Measurements from ENCODE around the gene EFCAB13.

EFCAB13 gene

DNA sequence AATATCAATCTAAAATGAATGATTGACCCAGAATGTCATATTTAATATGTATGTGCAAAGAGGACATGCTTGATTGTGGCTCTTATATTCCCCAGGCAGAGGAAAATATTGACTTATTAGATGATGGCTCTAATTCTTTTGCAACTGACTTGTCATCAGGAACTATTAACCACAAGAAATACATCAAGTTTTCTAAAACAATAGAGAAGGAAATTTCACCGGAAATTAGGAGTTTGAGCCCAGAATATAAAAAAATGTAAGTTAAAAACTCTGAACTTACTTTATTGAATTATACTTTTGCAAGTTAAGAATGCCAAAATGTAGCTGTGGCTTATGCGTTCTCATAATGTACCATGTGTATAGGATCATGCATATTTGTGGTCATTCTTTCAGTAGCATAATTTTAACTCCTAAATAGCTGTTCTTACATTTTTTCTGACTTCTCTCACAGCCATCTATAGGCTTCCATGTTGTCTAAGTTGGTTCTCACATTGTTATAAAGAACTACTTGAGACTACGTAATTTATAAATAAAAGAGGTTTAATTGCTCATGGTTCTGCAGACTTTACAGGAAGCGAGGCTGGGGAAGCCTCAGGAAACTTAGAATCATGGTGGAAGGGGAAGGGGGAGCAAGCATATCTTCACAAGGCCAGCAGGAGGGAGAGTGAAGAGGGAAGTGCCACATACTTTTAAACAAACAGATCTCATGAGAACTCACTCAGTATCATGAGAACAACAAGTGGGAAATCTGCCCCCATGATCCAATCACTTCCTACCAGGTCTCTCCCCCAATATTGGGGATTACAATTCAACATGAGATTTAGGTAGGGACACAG, 11.6 kb downstream of the EFCAB13 start:
- Histone ChIP-seq H3K36me3 (ENCODE audit: control insufficient read depth in 2 of 2, insufficient read depth in 1 of 2, low read length in 2 of 2) (no peaks in the 10 kb centered on the region), H3K4me1 (ENCODE audit: control insufficient read depth, insufficient read depth, low read length) (no peaks in the 10 kb centered on the region), H3K4me3 (ENCODE audit: low read depth, low read length) (no peak overlapping the region), H3K9me3 (ENCODE audit: control insufficient read depth, insufficient read depth, low read depth, low read length) (no peaks in the 10 kb centered on the region), H3K27ac (ENCODE audit: extremely low read depth, low read depth, low read length) (no peak overlapping the region)
- TF ChIP-seq, protein P1, sequence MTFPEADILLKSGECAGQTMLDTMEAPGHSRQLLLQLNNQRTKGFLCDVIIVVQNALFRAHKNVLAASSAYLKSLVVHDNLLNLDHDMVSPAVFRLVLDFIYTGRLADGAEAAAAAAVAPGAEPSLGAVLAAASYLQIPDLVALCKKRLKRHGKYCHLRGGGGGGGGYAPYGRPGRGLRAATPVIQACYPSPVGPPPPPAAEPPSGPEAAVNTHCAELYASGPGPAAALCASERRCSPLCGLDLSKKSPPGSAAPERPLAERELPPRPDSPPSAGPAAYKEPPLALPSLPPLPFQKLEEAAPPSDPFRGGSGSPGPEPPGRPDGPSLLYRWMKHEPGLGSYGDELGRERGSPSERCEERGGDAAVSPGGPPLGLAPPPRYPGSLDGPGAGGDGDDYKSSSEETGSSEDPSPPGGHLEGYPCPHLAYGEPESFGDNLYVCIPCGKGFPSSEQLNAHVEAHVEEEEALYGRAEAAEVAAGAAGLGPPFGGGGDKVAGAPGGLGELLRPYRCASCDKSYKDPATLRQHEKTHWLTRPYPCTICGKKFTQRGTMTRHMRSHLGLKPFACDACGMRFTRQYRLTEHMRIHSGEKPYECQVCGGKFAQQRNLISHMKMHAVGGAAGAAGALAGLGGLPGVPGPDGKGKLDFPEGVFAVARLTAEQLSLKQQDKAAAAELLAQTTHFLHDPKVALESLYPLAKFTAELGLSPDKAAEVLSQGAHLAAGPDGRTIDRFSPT (tag by site-specific recombination; IDR thresholded peaks at IDR 0.05): no peak
- POLR2A ChIA-PET: interaction anchor here (2.0 kb wide), 1 partner anchor 11 kb away, joined by 5 read pairs; the partner anchor contains the start of gene EFCAB13
- CTCF ChIA-PET: interaction anchor here (0.5 to 1.4 kb wide), 5 partner anchors 10 to 105 kb away, joined by 3 to 8 read pairs (median 3); no protein-coding TSS in a partner anchor

DNA sequence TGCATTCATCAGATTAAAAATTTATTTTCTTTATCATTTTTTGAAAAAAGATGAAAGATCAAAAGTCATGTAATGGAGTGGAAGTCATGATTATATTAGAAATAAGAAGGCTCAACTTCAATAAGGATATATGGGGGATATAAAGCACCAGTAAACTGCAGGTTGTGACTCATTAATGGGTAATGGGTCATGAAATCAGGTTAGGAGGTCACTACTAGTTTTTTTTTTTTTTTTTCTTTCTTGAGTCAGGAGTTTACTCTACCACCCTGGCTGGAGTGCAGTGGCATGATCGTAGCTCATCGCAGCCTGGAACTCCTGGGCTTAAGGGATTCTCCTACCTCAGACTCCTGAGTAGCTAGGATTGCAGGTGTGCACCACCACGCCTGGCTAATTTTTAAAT, 14.3 kb downstream of the EFCAB13 start:
- ChIA-PET CTCF (interaction anchor here (0.6 kb wide), 1 partner anchor 250 kb away, joined by 5 read pairs; no protein-coding TSS in a partner anchor), POLR2A (no interaction called here)
- no peaks in the 10 kb centered on the region for H3K36me3 ChIP-seq (ENCODE audit: control insufficient read depth in 2 of 2, insufficient read depth in 1 of 2, low read length in 2 of 2)
- no peaks in the 10 kb centered on the region for H3K4me1 ChIP-seq (ENCODE audit: control insufficient read depth, insufficient read depth, low read length)
- no peaks in the 10 kb centered on the region for H3K9me3 ChIP-seq (ENCODE audit: control insufficient read depth, insufficient read depth, low read depth, low read length)
- no peak overlapping the region for H3K27ac ChIP-seq (ENCODE audit: extremely low read depth, low read depth, low read length)
- no peak overlapping the region for H3K4me3 ChIP-seq (ENCODE audit: low read depth, low read length)
- no peak for TF ChIP-seq ZNF473 (tag by site-specific recombination; IDR thresholded peaks at IDR 0.05)

DNA sequence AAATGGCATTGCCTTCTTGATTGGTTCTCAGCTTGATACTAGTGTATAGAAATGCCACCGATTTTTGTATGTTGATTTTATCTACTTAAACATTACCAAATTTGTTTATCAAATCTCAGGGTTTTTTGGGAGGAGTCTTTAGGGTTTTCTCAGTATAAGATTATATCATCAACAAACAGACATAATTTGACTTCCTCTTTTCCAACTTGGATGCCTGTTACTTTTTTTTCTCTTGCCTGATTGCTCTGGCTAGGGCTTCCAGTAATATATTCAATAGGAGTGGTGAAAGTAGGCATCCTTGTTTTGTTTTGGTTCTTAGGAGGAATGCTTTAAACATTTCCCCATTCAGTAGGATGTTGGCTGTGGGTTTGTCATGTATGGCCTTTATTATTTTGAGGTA, 29.1 kb downstream of the EFCAB13 start:
- CTCF ChIA-PET: interaction anchor here (1.2 kb wide), 1 partner anchor 10 kb away, joined by 3 read pairs; no protein-coding TSS in a partner anchor
- no peaks in the 10 kb centered on the region for H3K9me3 ChIP-seq (ENCODE audit: control insufficient read depth, insufficient read depth, low read depth, low read length)

DNA sequence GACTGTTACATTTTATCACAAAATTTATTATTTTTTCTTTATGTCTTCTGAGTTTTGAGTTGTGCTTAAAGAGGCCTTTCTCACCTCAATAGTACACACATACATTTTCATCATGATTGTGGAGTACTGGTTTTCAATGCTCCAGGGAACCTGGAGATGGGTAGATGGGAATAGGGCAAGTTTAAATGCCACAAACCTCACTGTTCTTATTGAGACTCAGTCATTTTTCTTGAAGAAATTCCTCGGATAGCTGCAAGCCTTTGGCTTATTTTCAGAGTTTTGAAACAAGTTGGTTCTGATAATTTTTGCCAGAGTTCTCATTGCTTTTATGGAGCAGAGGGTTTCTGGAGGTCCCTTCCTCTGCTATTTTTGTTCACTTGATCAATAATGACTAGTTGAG, 34.9 kb downstream of the EFCAB13 start:
- CTCF ChIA-PET: no interaction called here
- no peak overlapping the region for H3K27ac ChIP-seq (ENCODE audit: extremely low read depth, low read depth, low read length)
- H3K4me3 ChIP-seq (ENCODE audit: low read depth, low read length): no peak overlapping the region
- no peaks in the 10 kb centered on the region for H3K4me1 ChIP-seq (ENCODE audit: control insufficient read depth, insufficient read depth, low read length)
- no peaks in the 10 kb centered on the region for H3K36me3 ChIP-seq (ENCODE audit: control insufficient read depth in 2 of 2, insufficient read depth in 1 of 2, low read length in 2 of 2)
- no peaks in the 10 kb centered on the region for H3K9me3 ChIP-seq (ENCODE audit: control insufficient read depth, insufficient read depth, low read depth, low read length)
- POLR2A ChIA-PET: no interaction called here
- TF ChIP-seq ZNF677 (tag by site-specific recombination; IDR thresholded peaks at IDR 0.05): peak; percentile 97
- TF ChIP-seq ZNF133 (tag by site-specific recombination; IDR thresholded peaks at IDR 0.05): no peak

More for the DNA sequence above, 29.1 kb downstream of the EFCAB13 start:
- TF ChIP-seq BCL11A (tag by site-specific recombination; IDR thresholded peaks at IDR 0.05; ENCODE audit: low read depth): no peak
- no peaks in the 10 kb centered on the region for H3K4me1 ChIP-seq (ENCODE audit: control insufficient read depth, insufficient read depth, low read length)
- H3K36me3 ChIP-seq (ENCODE audit: control insufficient read depth in 2 of 2, insufficient read depth in 1 of 2, low read length in 2 of 2): no peaks in the 10 kb centered on the region
- POLR2A ChIA-PET: no interaction called here
- no peak overlapping the region for H3K27ac ChIP-seq (ENCODE audit: extremely low read depth, low read depth, low read length)
- H3K4me3 ChIP-seq (ENCODE audit: low read depth, low read length): no peak overlapping the region

DNA sequence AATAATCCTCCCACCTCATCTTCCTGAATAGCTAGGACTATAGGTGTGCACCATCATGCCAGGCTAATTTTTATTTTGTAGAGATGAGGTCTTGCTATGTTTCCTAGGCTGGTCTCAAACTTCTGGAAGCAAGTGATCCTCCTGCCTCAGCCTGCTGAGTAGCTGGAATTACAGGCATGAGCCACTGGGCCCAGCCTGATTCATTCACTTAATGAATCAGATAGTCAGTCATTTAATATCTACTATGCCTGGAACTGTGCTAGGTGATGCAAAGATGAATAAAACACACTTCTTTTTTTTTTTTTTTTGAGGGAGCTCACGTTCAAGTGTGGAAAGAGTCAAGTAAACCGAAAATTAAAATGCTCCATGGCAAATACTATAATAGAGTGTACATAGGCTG, 39.4 kb downstream of the EFCAB13 start:
- POLR2A ChIA-PET: no interaction called here
- no peak for TF ChIP-seq SP2 (tag by site-specific recombination; IDR thresholded peaks at IDR 0.05)
- no peaks in the 10 kb centered on the region for H3K9me3 ChIP-seq (ENCODE audit: control insufficient read depth, insufficient read depth, low read depth, low read length)
- H3K4me1 ChIP-seq (ENCODE audit: control insufficient read depth, insufficient read depth, low read length): no peaks in the 10 kb centered on the region
- no peaks in the 10 kb centered on the region for H3K36me3 ChIP-seq (ENCODE audit: control insufficient read depth in 2 of 2, insufficient read depth in 1 of 2, low read length in 2 of 2)
- H3K4me3 ChIP-seq (ENCODE audit: low read depth, low read length): no peak overlapping the region
- CTCF ChIA-PET: interaction anchor here (0.6 to 1.6 kb wide), 6 partner anchors 11 to 282 kb away, joined by 3 to 7 read pairs (median 3); no protein-coding TSS in a partner anchor
- H3K27ac ChIP-seq (ENCODE audit: extremely low read depth, low read depth, low read length): no peak overlapping the region

DNA sequence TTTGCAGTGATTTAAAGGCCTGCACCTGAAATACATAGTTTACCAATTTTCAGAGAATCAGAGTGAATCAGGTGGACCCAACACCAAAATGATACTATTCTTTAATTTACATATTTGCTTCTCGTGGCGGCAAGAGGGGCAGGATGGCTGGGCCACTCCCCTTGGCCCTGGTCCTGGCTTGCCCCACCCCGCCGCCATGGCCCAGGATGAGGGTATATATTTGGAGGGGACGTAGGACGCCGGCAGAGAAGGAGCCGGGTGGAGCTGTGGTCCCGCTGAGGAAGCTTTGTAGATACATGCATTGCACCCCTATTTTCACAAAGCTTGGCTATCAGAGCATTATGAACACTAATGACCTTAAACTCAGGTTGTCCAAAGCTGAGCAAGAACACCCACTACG, 43.5 kb downstream of the EFCAB13 start:
- no peaks in the 10 kb centered on the region for H3K9me3 ChIP-seq (ENCODE audit: control insufficient read depth, insufficient read depth, low read depth, low read length)
- POLR2A ChIA-PET: interaction anchor here (0.6 kb wide), 1 partner anchor 1174 kb away, joined by 4 read pairs; no protein-coding TSS in a partner anchor
- TF ChIP-seq ZNF660 (tag by site-specific recombination; IDR thresholded peaks at IDR 0.05): no peak
- no peak for TF ChIP-seq ZNF23 (tag by site-specific recombination; IDR thresholded peaks at IDR 0.05; ENCODE audit: borderline replicate concordance)
- TF ChIP-seq ZNF514 (tag by site-specific recombination; IDR thresholded peaks at IDR 0.05): no peak
- TF ChIP-seq ZNF221 (tag by site-specific recombination; IDR thresholded peaks at IDR 0.05; ENCODE audit: borderline replicate concordance): no peak
- TF ChIP-seq ZNF596 (tag by site-specific recombination; IDR thresholded peaks at IDR 0.05): no peak
- TF ChIP-seq ZBTB7A (tag by site-specific recombination; IDR thresholded peaks at IDR 0.05; ENCODE audit: low read depth): no peak
- TF ChIP-seq, protein P2, sequence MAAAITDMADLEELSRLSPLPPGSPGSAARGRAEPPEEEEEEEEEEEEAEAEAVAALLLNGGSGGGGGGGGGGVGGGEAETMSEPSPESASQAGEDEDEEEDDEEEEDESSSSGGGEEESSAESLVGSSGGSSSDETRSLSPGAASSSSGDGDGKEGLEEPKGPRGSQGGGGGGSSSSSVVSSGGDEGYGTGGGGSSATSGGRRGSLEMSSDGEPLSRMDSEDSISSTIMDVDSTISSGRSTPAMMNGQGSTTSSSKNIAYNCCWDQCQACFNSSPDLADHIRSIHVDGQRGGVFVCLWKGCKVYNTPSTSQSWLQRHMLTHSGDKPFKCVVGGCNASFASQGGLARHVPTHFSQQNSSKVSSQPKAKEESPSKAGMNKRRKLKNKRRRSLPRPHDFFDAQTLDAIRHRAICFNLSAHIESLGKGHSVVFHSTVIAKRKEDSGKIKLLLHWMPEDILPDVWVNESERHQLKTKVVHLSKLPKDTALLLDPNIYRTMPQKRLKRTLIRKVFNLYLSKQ (tag by site-specific recombination; IDR thresholded peaks at IDR 0.05; ENCODE audit: borderline replicate concordance): no peak
- TF ChIP-seq ZNF785 (tag by site-specific recombination; IDR thresholded peaks at IDR 0.05): no peak
- H3K27ac ChIP-seq (ENCODE audit: extremely low read depth, low read depth, low read length): no peak overlapping the region
- H3K36me3 ChIP-seq (ENCODE audit: control insufficient read depth in 2 of 2, insufficient read depth in 1 of 2, low read length in 2 of 2): no peaks in the 10 kb centered on the region
- H3K4me3 ChIP-seq (ENCODE audit: low read depth, low read length): no peak overlapping the region
- no peaks in the 10 kb centered on the region for H3K4me1 ChIP-seq (ENCODE audit: control insufficient read depth, insufficient read depth, low read length)
- CTCF ChIA-PET: interaction anchor here (0.5 kb wide), 1 partner anchor 366 kb away, joined by 3 read pairs; no protein-coding TSS in a partner anchor

Data from HEK293 (cell line).